CD4-positive, alpha-beta T cell treated with Interleukin-6 at 100 ng/mL for 8 hours (primary cell): ENCODE measurements around the gene TEX44.
"Not testable (repeated sequence)": the region's sequence is repeated elsewhere in the genome, so short reads cannot be mapped to it uniquely, and the experiment has no call there.

Experiments
- DNase-seq: peaks from one replicate; pipeline ENCODE4 v3.0.0-alpha.2; 2020; ENCODE audit warnings: mixed read lengths, low spot score

TEX44 gene

GRCh38 chr2:231592636-231593145 is at the start of gene TEX44:
Gene TEX44, plus strand, starts transcription at chr2:231592864. Its CDS starts 88 bp downstream, at chr2:231592952.
- DNase-seq, result no peak

- DNase-seq, result peak; percentile 41
These were observed 47.4 kb upstream of the TEX44 start for GRCh38 chr2:231545105-231545902.

GRCh38 chr2:231546014-231546715 is 46.5 kb upstream of the TEX44 start:
- DNase-seq, result no peak

GRCh38 chr2:231547315-231548110 is 45.2 kb upstream of the TEX44 start:
- DNase-seq, result no peak

GRCh38 chr2:231548752-231549151 is 43.9 kb upstream of the TEX44 start:
- no peak for DNase-seq

- DNase-seq, result no peak
These were observed 43.0 kb upstream of the TEX44 start for GRCh38 chr2:231549446-231550239.

GRCh38 chr2:231552752-231553151 is 39.9 kb upstream of the TEX44 start:
- DNase-seq, result no peak

GRCh38 chr2:231554327-231554726 is 38.3 kb upstream of the TEX44 start:
- no peak for DNase-seq

GRCh38 chr2:231554748-231555545 is 37.7 kb upstream of the TEX44 start:
- no peak for DNase-seq

- DNase-seq, result not testable (repeated sequence)
These were observed 36.2 kb upstream of the TEX44 start for GRCh38 chr2:231556496-231556895.

- DNase-seq, result no peak
These were observed 35.7 kb upstream of the TEX44 start for GRCh38 chr2:231556981-231557380.

GRCh38 chr2:231557571-231558217 is 35.0 kb upstream of the TEX44 start:
- DNase-seq, result peak; percentile 80

GRCh38 chr2:231563378-231563961 is 29.2 kb upstream of the TEX44 start:
- DNase-seq, result no peak

GRCh38 chr2:231565887-231566594 is 26.6 kb upstream of the TEX44 start:
- DNase-seq, result no peak

GRCh38 chr2:231567159-231567558 is 25.5 kb upstream of the TEX44 start:
- no peak for DNase-seq

GRCh38 chr2:231568098-231568784 is 24.4 kb upstream of the TEX44 start:
- DNase-seq, result no peak

GRCh38 chr2:231568785-231569435 is 23.8 kb upstream of the TEX44 start:
- no peak for DNase-seq

GRCh38 chr2:231570915-231571314 is 21.7 kb upstream of the TEX44 start:
- not testable (repeated sequence) for DNase-seq
